ENCODE results near the gene WNT5B.

DNA sequence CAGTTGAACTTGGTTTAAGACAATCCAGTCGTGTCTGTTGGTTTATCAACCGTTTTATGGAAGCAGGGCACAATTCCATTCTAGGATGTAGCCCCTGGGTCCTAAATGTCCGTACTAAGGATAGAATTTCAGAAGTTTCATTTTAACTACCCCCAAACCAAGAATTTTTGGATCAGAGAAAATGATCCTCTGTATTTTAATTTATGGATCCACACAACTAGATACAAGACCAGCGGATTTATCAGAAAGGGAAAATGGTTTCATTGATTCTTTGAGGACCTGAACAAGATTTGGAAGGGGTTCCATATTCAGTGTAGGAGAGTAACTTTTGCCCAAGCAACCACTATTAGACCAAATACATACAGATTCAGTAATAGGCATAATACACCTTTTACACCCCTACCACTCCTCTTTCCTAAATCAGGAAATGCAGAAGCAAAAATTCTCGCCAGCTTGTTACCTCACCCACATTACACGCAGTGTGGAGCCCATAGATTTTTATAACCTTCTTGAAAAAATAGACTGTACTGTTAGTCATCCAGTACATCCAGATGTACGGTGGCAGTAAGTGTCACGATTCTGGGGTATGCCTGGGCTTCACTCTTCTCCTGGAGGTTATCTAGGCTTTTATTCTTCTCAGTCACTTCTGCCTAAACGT is 33.2 kb upstream of the WNT5B start:
- TF ChIP-seq CTCF (IDR thresholded peaks at IDR 0.05), result no peak
- TF ChIP-seq POLR2A (IDR thresholded peaks at IDR 0.05), result no peak

Data from Peyer's patch (tissue), 4 donors.